ENCODE measurements around the gene STPG3. TPM values are rescaled to one million over a fixed set of nuclear protein-coding genes. Genes with fewer than 3 reads are reported as not detected.

Gene STPG3
- total RNA-seq, 2 experiments from 2014 or later: not detected

DNA sequence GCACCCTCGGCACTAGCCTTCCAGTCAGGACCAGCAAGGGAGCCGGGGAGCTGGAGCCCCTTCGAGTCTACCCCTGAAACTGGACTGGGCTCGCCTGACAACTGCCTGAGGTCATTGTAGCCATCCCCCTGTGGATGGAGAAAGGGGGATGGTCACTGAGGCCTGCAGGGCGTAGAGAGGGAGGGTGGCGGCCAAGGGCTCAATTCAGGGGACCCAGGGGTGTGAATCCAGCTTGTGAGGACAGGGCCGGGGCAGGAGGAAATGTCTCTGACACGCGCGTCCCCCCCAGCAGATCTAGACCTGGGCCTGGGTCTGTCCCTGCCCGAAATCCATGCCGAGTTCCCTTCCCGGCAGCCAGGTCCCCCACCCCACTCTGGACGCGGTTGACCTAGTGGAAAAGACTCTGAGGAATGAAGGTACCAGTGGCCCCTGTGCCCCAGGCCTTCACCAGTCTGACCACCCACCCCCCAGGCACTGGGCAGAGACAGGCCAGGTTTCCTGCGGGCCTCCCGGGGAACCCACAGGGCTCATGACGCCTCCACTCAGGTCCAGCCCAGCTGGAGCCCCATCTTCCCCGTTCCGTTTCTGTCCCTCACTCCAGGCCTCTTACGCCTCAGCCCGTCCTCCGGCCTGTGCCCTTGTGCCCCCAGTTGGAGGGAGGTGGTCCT lies 19.6 kb upstream of the STPG3 start:
- Mint-ChIP-seq H3K27ac (no peak overlapping the region), H3K9me3 (no peaks in the 10 kb centered on the region), H3K27me3 (peaks cover 11% of the 10 kb centered on the region), H3K36me3 (ENCODE audit: low read depth) (no peaks in the 10 kb centered on the region), H3K4me3 (no peak overlapping the region), H3K4me1 (ENCODE audit: low read depth) (peaks cover 3% of the 10 kb centered on the region)
- ChIA-PET POLR2A (interaction anchor here (2.3 kb wide), 1 partner anchor 9 kb away, joined by 8 read pairs; the partner anchor contains the start of gene TUBB4B), CTCF (interaction anchor here (0.8 kb wide), 1 partner anchor 31 kb away, joined by 3 read pairs; the partner anchor contains the start of gene TPRN)
- intact Hi-C loops (cut with micrococcal nuclease): no loop called here
- TF ChIP-seq, protein P1, sequence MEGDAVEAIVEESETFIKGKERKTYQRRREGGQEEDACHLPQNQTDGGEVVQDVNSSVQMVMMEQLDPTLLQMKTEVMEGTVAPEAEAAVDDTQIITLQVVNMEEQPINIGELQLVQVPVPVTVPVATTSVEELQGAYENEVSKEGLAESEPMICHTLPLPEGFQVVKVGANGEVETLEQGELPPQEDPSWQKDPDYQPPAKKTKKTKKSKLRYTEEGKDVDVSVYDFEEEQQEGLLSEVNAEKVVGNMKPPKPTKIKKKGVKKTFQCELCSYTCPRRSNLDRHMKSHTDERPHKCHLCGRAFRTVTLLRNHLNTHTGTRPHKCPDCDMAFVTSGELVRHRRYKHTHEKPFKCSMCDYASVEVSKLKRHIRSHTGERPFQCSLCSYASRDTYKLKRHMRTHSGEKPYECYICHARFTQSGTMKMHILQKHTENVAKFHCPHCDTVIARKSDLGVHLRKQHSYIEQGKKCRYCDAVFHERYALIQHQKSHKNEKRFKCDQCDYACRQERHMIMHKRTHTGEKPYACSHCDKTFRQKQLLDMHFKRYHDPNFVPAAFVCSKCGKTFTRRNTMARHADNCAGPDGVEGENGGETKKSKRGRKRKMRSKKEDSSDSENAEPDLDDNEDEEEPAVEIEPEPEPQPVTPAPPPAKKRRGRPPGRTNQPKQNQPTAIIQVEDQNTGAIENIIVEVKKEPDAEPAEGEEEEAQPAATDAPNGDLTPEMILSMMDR (IDR thresholded peaks at IDR 0.05): no peak
- ATAC-seq: no peak
- DNase-seq: no peak

GRCh38 chr9:137232101-137232500 lies 19.0 kb upstream of the STPG3 start:
- DNase-seq (no peak), ATAC-seq (no peak)
- intact Hi-C loops (cut with micrococcal nuclease): no loop called here
- no peaks in the 10 kb centered on the region for H3K9me3 Mint-ChIP-seq
- peaks cover 11% of the 10 kb centered on the region for H3K27me3 Mint-ChIP-seq
- H3K36me3 Mint-ChIP-seq (ENCODE audit: low read depth): no peaks in the 10 kb centered on the region
- peaks cover 6% of the 10 kb centered on the region for H3K4me1 Mint-ChIP-seq (ENCODE audit: low read depth)
- no peak overlapping the region for H3K4me3 Mint-ChIP-seq
- ChIA-PET CTCF (no interaction called here), POLR2A (no interaction called here)
- TF ChIP-seq, protein P1 (IDR thresholded peaks at IDR 0.05): no peak
- H3K27ac Mint-ChIP-seq: no peak overlapping the region

DNA sequence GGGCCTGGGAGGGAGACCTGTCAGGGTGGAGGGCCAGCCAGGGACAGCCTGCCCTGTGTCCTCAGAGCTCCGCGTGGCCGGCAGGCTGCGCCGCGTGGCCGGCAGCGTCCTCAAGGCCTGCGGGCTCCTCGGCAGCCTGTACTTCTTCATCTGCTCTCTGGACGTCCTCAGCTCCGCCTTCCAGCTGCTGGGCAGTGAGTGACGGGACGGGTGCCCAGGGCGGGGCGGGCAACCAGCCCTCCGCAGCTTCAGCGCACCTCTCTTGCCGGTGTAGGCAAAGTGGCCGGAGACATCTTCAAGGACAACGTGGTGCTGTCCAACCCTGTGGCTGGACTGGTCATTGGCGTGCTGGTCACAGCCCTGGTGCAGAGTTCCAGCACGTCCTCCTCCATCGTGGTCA lies 18.6 kb upstream of the STPG3 start:
- intact Hi-C loops (cut with micrococcal nuclease): no loop called here
- no peaks in the 10 kb centered on the region for H3K9me3 Mint-ChIP-seq
- H3K27me3 Mint-ChIP-seq: peaks cover 11% of the 10 kb centered on the region
- ChIA-PET POLR2A (no interaction called here), CTCF (no interaction called here)
- H3K27ac Mint-ChIP-seq: no peak overlapping the region
- H3K4me1 Mint-ChIP-seq (ENCODE audit: low read depth): peaks cover 7% of the 10 kb centered on the region
- ATAC-seq (no peak), DNase-seq (no peak)
- H3K4me3 Mint-ChIP-seq: no peak overlapping the region
- TF ChIP-seq, protein P1 (IDR thresholded peaks at IDR 0.05): no peak
- H3K36me3 Mint-ChIP-seq (ENCODE audit: low read depth): no peaks in the 10 kb centered on the region

- intact Hi-C loops (cut with micrococcal nuclease): no loop called here
- ChIA-PET CTCF (interaction anchor here (1.1 kb wide), 1 partner anchor 45 kb away, joined by 3 read pairs; the partner anchor contains the start of genes ANAPC2 and SSNA1), POLR2A (no interaction called here)
These were observed 17.7 kb upstream of the STPG3 start for GRCh38 chr9:137233143-137233980.

More at GRCh38 chr9:137233143-137233980, 17.7 kb upstream of the STPG3 start:
- no peaks in the 10 kb centered on the region for H3K36me3 Mint-ChIP-seq (ENCODE audit: low read depth)
- no peak for ATAC-seq
- no peaks in the 10 kb centered on the region for H3K9me3 Mint-ChIP-seq
- H3K27ac Mint-ChIP-seq: no peak overlapping the region
- TF ChIP-seq, protein P1 (IDR thresholded peaks at IDR 0.05): no peak
- peaks cover 10% of the 10 kb centered on the region for H3K27me3 Mint-ChIP-seq
- no peak overlapping the region for H3K4me3 Mint-ChIP-seq
- peaks cover 7% of the 10 kb centered on the region for H3K4me1 Mint-ChIP-seq (ENCODE audit: low read depth)
- DNase-seq: no peak

All from activated CD8-positive, alpha-beta T cell treated with anti-CD3 and anti-CD28 coated beads for 36 hours (primary cell).